HUES64 (cell line): ENCODE data around the gene AGA.

Experiments
- H3K27ac ChIP-seq: 2 replicates; pipeline ENCODE4 v1.7.0; 2013; ENCODE audit warnings: low read depth, low read length, inconsistent platforms
- H3K27me3 ChIP-seq: 2 replicates; pipeline ENCODE4 v1.6.1; 2013; ENCODE audit warnings: mild to moderate bottlenecking, low read length; ENCODE audit not compliant: insufficient read depth
- H3K36me3 ChIP-seq: 2 replicates; pipeline ENCODE4 v1.6.1; 2013; ENCODE audit warnings: mild to moderate bottlenecking, low read length; ENCODE audit not compliant: insufficient read depth
- H3K4me1 ChIP-seq: 2 replicates; pipeline ENCODE4 v1.6.1; 2013; ENCODE audit warnings: mild to moderate bottlenecking, low read length, moderate library complexity; ENCODE audit not compliant: insufficient read depth
- H3K4me3 ChIP-seq: 2 replicates; pipeline ENCODE4 v1.5.1; 2013; ENCODE audit warnings: mild to moderate bottlenecking, low read length, moderate library complexity
- H3K9ac ChIP-seq: 2 replicates; pipeline ENCODE4 v1.6.1; 2013; ENCODE audit warnings: mild to moderate bottlenecking, low read depth, low read length
- H3K9me3 ChIP-seq: 2 replicates; pipeline ENCODE4 v1.6.1; 2013; ENCODE audit warnings: low read depth, low read length; ENCODE audit not compliant: insufficient read depth
- WGBS: fragments of 150-250, 120-280 bp; methylation state at CpG from one replicate; pipeline ENCODE4 v1.1.7; 2013; ENCODE audit warnings: missing lambda C conversion rate; 5-methylcytosine and 5-hydroxymethylcytosine counted together

Gene AGA

DNA sequence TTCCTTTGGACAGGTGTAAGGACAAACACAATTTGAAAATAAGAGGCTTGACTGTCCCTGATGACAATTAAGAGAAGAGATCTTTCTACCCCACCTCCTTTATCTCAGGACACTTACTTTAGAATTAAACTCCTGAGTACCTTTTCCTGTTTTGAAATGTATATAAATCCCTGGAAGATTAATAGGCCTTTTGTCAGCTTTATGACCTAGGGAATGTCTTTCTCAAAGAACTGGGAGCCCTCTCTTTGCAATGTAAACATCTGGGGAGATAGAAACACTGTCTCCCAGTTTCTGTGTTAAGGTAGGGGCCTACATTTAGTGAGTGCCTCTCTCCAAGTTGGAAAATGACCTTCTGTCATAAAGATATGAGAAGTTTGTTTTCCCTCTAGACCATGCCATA lies 31.7 kb downstream of the AGA start:
- H3K4me1 ChIP-seq, result no peaks in the 10 kb centered on the region
- H3K27me3 ChIP-seq, result no peaks in the 10 kb centered on the region
- no peaks in the 10 kb centered on the region for H3K9me3 ChIP-seq
- H3K36me3 ChIP-seq, result no peaks in the 10 kb centered on the region
- no peak overlapping the region for H3K9ac ChIP-seq
- H3K4me3 ChIP-seq, result no peak overlapping the region
- H3K27ac ChIP-seq, result no peak overlapping the region

DNA sequence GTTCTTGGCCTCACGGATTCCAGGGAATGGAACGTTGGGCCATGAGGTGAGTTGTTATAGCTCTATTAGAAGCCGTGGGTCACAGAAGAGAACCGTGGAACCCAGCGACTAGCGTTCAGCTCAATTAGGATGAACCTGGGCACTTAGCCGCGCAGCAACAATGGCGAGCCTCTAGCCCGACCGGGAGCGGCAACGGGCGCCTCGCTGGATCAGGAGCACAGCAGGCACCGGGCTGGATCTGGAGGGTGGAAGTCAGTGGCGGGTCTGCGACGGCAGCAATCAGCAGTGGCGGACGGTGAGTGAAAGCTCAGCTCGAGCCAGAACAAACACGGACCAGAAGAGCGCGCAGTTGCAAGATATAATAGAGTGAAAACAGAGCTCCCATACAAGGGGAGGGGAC lies 34.2 kb downstream of the AGA start:
- no peak overlapping the region for H3K9ac ChIP-seq

DNA sequence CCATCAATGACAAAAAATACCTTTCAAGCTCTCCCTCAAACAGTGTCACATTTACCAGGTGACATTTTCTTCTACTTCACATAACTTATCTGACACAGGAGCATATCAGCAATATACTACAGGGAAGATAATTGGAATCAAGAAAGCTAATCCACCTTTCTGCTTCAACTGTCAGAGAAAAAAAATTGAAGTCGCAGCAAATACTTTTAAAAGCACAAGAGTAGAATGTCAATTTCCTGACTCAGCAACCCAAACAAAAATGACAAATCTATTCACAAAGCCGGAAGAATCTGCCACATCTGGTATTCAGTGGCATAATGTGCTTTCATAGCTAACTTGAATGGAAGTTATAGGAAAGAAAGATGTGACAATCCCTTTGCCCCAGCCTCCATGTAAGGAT lies 36.7 kb downstream of the AGA start:
- no peaks in the 10 kb centered on the region for H3K36me3 ChIP-seq
- peaks cover 10% of the 10 kb centered on the region; the same call in 1 of the 2 replicates for H3K4me1 ChIP-seq
- WGBS, result 96% methylated on average over 2 of the region's 2 CpGs
- no peak overlapping the region for H3K27ac ChIP-seq
- H3K9ac ChIP-seq, result no peak overlapping the region
- no peak overlapping the region for H3K4me3 ChIP-seq
- H3K9me3 ChIP-seq, result no peaks in the 10 kb centered on the region
- no peaks in the 10 kb centered on the region for H3K27me3 ChIP-seq

More for the DNA sequence above, 34.2 kb downstream of the AGA start:
- no peaks in the 10 kb centered on the region for H3K4me1 ChIP-seq
- no peaks in the 10 kb centered on the region for H3K36me3 ChIP-seq
- 93% methylated on average over 25 of the region's 25 CpGs for WGBS
- H3K4me3 ChIP-seq, result no peak overlapping the region
- H3K9me3 ChIP-seq, result no peaks in the 10 kb centered on the region
- no peak overlapping the region for H3K27ac ChIP-seq
- H3K27me3 ChIP-seq, result no peaks in the 10 kb centered on the region

DNA sequence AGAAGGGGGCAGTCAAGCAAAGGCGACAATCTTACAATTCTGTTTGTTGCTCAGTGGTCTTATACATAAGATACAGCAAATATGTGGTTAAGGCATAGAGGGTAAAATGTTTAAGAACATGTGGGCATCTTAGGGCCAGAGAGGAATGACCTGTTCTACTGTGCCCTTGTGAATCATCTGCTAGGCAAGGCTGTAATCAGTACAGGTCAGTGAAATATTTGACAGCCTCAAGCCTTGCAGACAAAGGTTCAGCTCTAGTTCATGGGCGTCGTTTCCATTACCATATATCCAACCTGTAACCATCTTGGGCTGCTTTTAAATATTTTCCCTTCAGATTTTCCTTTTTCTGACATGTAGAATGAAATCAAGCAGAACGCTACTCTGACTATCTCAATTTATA lies 37.3 kb downstream of the AGA start:
- 96% methylated on average over 4 of the region's 4 CpGs for WGBS
- H3K9ac ChIP-seq, result no peak overlapping the region
- no peaks in the 10 kb centered on the region for H3K27me3 ChIP-seq
- H3K9me3 ChIP-seq, result no peaks in the 10 kb centered on the region
- peaks cover 10% of the 10 kb centered on the region; the same call in 1 of the 2 replicates for H3K4me1 ChIP-seq
- no peak overlapping the region for H3K4me3 ChIP-seq
- H3K36me3 ChIP-seq, result no peaks in the 10 kb centered on the region
- H3K27ac ChIP-seq, result no peak overlapping the region

DNA sequence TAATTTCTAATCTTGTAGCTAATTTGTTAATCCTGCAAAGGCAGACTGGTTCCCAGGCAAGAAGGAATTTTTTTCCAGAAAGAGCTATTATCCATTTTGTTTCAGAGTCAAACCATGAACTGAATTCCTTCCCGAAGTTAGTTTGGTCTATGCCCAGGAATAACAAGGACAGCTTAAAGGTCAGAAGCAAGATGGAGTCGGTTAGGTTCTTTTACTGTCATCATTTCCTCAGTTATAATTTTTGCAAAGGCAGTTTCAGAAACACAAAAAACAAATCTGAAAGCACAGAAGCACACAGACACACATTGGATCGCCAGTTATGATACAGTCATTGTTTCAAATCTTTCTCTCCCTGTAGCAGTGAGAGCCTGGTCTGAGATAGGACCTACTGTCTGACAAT lies 37.9 kb downstream of the AGA start:
- Histone ChIP-seq H3K27ac (no peak overlapping the region), H3K9me3 (no peaks in the 10 kb centered on the region), H3K36me3 (no peaks in the 10 kb centered on the region), H3K4me3 (no peak overlapping the region), H3K27me3 (no peaks in the 10 kb centered on the region), H3K9ac (no peak overlapping the region), H3K4me1 (peaks cover 10% of the 10 kb centered on the region; the same call in 1 of the 2 replicates)
- WGBS, result 97% methylated on average over 3 of the region's 3 CpGs

DNA sequence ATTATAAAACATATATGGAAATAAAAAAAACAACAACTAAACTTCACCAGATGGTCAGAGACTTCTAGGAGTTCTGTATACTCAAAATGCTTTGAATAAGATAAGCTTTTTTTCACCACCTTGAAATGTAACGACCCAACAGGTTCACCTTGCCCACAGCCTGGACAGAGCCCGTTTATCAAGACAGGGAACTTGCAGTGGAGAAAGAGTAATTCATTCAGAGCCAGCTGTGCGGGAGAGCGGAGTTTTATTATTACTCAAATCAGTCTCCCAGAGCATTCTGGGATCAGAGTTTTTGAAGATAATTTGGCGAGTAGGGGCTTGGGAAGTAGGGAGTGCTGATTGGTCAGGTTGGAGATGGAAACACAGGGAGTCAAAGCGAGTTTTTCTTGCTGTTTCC lies 38.5 kb downstream of the AGA start:
- no peaks in the 10 kb centered on the region for H3K27me3 ChIP-seq
- H3K9ac ChIP-seq, result no peak overlapping the region
- 95% methylated on average over 6 of the region's 6 CpGs for WGBS
- no peaks in the 10 kb centered on the region for H3K36me3 ChIP-seq
- no peak overlapping the region for H3K4me3 ChIP-seq
- no peak overlapping the region for H3K27ac ChIP-seq
- H3K4me1 ChIP-seq, result peaks cover 10% of the 10 kb centered on the region; the same call in 1 of the 2 replicates
- H3K9me3 ChIP-seq, result no peaks in the 10 kb centered on the region

DNA sequence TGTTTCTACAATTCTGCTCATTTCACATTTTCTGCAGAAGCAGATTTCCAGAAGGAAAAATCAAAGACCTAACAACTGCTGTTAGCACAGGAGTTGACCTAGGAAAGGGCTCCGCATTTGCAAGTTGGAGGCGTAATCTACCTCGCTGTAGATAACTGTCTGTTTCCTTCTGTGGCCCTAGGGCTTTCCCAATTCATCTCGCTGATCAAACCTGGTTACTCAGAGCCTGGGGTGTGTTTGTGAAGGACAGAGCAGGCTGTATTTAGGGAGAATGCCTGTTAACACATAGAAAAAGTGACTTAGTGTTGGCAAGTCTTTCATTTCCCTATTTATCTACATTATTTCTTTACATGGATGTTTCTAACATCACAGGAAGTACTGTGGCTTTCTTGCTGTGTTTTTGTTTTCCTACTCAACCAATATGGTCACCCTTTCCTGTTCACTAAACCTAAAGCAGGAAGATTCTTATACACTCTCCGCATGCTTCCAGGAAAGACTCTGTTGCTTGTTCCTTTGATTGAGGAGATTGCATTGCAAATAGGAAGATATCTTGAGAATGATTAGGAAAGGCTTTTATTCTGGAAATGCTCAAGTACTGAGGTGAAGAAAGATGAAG lies 40.5 kb downstream of the AGA start:
- H3K27ac ChIP-seq, result no peak overlapping the region
- peak overlapping the region; percentile 14 for H3K9ac ChIP-seq
- WGBS, result 75% methylated on average over 5 of the region's 5 CpGs

DNA sequence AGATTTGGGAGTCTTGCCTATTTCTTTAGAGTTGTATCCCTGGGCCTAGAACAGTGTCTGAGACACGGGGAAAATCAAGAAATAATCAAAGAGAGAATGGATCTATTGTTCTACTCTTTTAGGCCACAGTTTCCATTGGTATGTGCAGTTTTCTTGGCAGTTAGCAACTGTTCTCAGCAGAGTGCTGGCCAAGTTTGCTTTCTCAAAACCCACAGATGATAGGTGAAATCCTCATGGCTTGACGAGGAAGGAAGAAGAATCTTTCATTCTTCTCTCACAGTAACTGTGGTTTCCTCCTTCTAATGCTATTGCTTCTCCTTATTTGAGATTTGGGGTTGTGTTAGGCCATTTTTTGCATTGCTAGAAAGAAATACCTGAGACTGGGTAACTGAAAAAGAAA lies 42.2 kb downstream of the AGA start:
- no peaks in the 10 kb centered on the region for H3K36me3 ChIP-seq
- H3K9ac ChIP-seq, result no peak overlapping the region
- H3K4me1 ChIP-seq, result peaks cover 10% of the 10 kb centered on the region; the same call in 1 of the 2 replicates
- 100% methylated on average over 2 of the region's 2 CpGs for WGBS
- no peaks in the 10 kb centered on the region for H3K27me3 ChIP-seq
- no peak overlapping the region for H3K4me3 ChIP-seq
- H3K27ac ChIP-seq, result no peak overlapping the region
- H3K9me3 ChIP-seq, result 0 out of 2 replicates have a peak, but pooled peaks cover 6% of the 10 kb centered on the region

More for the DNA sequence above, 40.5 kb downstream of the AGA start:
- Histone ChIP-seq H3K27me3 (no peaks in the 10 kb centered on the region), H3K36me3 (no peaks in the 10 kb centered on the region), H3K4me3 (no peak overlapping the region), H3K9me3 (0 out of 2 replicates have a peak, but pooled peaks cover 6% of the 10 kb centered on the region), H3K4me1 (peaks cover 10% of the 10 kb centered on the region; the same call in 1 of the 2 replicates)

DNA sequence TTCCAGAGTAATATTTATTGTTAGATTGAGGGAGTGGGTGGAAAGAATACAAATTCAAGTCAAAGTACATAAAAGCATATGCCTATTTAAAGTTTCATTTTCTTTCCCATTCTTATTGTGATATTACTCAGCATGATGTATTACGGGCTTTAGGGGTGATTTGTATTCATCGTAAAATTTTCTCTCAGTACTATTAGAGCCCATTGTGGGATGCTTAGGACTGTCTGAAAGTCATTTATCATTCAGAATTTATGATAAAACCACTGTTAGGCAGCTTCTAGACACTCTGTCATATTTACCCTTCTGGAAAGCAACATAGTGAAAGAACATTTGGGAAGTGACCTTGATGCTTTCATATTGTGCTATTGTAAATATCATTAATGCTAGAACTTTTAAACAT lies 45.9 kb downstream of the AGA start:
- WGBS, result no CpG with 5 or more reads among the region's 2 CpGs
- H3K9ac ChIP-seq, result no peak overlapping the region
- 0 out of 2 replicates have a peak, but pooled peaks cover 6% of the 10 kb centered on the region for H3K9me3 ChIP-seq
- H3K27me3 ChIP-seq, result no peaks in the 10 kb centered on the region
- no peaks in the 10 kb centered on the region for H3K4me1 ChIP-seq
- no peak overlapping the region for H3K27ac ChIP-seq
- H3K4me3 ChIP-seq, result no peak overlapping the region
- H3K36me3 ChIP-seq, result no peaks in the 10 kb centered on the region

DNA sequence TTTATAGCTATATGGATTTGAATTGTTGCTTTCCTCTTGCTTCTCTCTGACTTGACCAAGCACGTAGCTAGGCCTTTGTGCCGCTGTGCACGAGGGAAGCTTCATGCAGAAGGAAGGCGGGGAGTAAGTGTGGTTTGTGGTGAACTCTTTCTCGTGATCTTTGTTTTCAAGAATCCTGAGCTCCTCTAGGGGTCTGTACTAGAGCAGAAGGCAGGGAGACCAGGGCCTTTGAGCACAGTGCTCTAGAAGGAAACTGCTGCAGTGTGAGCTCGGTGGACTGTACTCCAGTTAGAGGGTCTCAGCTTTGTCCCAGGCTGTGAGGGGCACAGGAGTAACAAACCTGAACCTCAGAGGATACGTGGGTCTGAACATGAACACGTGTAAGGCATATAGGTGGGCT lies 49.0 kb downstream of the AGA start:
- H3K9ac ChIP-seq, result no peak overlapping the region
- no peak overlapping the region for H3K27ac ChIP-seq
- no peaks in the 10 kb centered on the region for H3K27me3 ChIP-seq
- no peaks in the 10 kb centered on the region for H3K4me1 ChIP-seq
- H3K4me3 ChIP-seq, result no peak overlapping the region
- 0 out of 2 replicates have a peak, but pooled peaks cover 5% of the 10 kb centered on the region for H3K9me3 ChIP-seq
- no peaks in the 10 kb centered on the region for H3K36me3 ChIP-seq
- 80% methylated on average over 7 of the region's 8 CpGs for WGBS

DNA sequence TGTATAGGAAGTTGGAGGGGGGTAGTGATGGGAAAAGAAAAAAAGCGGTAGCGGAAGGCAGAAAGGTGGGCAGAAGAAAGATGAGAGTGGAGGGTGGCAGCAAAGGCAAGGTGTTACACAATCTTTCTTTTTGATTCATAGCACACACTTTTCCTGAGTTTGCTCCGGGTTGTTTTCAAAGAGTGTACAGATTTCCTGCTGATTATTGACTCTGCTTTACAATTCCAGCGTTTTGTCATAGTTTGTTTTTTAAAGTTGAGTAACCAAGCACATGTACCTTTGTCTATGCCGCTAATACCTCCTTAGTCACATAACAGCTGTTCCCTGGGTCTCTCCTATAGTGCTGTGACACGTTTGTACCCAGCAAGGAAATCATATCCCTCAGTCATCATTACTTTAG lies 50.3 kb downstream of the AGA start:
- Histone ChIP-seq H3K9me3 (no peaks in the 10 kb centered on the region), H3K9ac (no peak overlapping the region), H3K27ac (no peak overlapping the region), H3K4me1 (no peaks in the 10 kb centered on the region), H3K4me3 (no peak overlapping the region), H3K27me3 (no peaks in the 10 kb centered on the region), H3K36me3 (no peaks in the 10 kb centered on the region)
- WGBS, result 91% methylated on average over 6 of the region's 6 CpGs

DNA sequence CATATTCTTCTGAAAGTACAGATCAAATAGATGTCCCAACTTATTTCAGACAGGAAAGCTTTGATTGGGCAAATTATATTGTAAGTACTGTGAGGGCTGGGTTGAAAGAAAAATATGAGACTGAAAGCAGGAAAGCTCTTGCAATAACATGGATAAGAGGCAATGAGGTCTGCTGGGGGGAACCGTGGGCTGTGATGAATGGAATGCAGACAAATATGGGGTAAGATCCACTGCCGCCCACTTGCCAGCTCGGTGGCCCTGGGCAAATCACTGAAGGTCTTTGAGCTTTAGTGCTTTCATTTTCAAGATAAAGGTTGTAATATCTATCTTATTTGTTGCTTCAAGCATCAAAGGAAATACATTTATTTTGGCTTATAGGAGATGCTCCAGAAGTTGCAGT lies 51.0 kb downstream of the AGA start:
- no peak overlapping the region for H3K9ac ChIP-seq
- 89% methylated on average over 3 of the region's 3 CpGs for WGBS
- H3K9me3 ChIP-seq, result no peaks in the 10 kb centered on the region
- H3K36me3 ChIP-seq, result no peaks in the 10 kb centered on the region
- H3K4me3 ChIP-seq, result no peak overlapping the region
- H3K27me3 ChIP-seq, result no peaks in the 10 kb centered on the region
- no peak overlapping the region for H3K27ac ChIP-seq
- no peaks in the 10 kb centered on the region for H3K4me1 ChIP-seq
